GM18498 (cell line): ENCODE measurements around the gene RCOR3.
"Not testable (repeated sequence)": the region's sequence is repeated elsewhere in the genome, so short reads cannot be mapped to it uniquely, and the experiment has no call there.

Experiments
- ATAC-seq: cut with Tn5 transposase; IDR thresholded peaks from one replicate; pipeline ENCODE4 v1.9.1; 2021; ENCODE audit warnings: mild to moderate bottlenecking, moderate library complexity; ENCODE audit not compliant: unreplicated experiment

Gene RCOR3

DNA sequence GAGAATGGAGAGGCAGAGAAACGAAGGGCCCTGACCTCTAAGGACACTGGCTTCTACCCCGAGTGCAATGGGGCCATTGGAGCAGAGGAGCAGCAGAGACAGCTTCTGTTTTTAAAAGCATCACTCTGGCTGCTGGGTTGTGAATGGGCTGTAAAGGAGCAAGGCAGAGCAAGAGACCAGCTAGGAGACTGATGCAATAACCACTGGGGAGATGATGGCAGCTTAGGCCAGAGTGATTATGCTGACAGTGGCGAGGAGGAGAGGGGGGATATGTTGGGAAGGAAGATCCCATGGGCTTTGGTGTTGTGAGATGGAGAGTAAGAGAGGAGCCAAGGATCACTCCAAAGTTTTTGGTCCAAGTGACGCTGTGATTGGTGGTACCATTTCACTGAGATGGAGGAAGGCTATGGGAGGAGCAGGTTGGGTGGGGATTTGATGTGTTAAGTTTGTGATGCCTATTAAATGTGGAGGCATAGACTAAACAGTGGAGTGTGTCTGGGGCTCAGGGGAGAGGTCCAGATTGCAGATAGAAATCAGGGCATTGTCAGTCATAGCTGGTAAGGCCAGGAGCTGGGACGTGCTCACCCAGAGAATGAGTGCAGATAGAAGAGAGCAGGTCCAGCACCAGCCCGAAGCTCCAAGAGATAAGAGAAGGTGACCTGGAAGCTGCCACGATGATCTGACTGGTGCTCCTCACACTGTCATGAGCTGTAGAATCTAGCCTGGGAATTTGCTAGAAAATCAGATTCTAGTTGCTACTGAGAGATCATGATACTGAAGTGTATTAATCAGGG is 78.5 kb downstream of the RCOR3 start:
- no peak for ATAC-seq

DNA sequence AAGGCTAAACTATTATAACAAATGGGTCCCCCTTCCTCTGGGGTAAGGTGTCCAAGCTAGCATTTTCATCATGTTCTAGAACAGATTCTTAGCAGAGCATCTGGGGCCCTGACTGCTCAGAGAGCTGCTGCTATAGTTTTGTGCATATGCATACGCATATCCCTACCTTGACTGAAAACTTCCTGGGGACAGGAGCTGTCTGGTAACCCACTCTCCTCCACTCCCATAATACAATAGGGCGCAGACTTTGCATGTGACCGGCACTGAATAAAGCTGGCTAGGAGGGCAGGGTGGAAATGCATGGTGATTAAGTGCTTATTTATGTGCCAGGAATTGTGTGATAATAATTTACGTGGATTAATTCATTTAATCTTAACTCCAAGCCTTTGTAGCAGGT is 79.1 kb downstream of the RCOR3 start:
- ATAC-seq = no peak

DNA sequence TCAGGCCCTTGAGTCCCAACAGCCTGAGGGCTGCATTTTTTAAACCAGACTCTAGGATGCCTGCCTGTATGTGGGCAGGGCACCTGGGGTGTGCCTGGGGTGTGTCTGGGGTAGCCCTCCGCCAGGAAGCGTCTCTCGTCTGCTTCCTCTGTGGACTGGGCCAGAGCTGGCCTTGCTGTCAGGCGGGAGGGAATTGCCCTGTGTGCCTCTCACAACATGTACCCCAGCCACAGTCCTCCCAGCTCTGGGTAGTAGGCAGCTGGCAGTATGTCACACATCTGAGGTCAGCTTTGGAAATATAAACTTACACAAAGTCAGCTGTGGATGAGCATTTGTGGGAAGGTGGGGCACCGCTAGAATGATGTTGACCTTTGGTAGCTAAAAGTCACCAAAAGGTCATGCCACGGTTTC is 80.5 kb downstream of the RCOR3 start:
- no peak for ATAC-seq

DNA sequence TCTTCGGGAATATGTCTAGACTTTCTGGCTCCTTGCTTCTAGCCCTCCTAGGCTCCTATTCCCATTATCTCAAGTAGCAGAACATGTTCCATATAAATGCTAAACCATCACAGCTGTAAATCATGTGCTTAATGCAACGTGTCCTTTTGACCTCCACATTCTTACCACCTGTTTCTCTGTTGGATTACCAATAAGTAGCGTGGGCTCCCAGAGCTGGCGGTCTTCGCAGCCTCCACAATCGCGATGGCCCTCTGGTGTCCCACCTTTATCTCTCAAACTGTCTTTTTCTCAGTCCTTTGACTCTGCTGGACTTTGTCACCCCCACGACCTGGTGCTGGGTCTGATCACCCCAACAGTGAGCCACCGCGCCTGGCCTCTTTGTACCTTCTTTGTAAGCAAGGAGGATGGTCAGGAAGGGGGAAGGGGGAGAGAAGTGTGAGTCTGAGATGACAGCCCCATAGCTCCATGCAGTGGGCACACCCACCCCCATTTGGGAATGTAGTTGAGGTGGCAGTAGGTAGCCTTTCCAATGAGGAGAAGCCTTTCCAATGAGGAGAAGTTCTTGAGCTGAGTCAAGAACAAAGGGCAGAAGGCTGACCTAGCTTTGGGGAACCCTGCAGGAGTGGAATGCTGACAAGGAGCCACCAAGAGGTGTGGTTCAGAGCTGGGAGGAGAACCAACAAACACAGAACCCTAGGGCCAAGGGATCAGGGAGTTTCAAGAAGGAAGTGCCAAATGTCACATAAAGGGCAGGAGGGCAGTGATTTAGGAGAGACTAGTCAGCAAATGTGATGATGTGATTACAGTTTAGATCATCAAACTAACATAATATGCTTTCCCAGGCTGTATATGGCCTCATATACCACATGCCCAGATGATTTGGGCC is 81.7 kb downstream of the RCOR3 start:
- ATAC-seq = no peak

DNA sequence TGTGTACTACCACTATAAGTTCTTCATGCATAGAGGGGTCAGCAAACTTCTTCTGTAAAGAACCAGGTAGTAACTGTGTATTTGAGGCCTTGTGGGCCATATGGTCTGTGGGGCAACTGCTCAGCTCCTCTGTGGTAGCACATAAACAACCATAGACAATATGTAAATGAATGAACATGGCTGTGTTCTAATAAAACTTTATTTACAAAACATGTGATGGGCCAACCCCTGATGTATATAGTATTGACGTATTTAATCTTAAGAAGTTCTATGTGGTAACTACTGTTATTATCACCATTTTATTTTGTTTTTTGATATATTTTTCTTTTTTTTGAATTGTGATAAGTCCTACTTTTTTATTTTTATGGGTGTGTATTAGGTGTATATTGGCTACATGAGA is 82.8 kb downstream of the RCOR3 start:
- ATAC-seq = no peak

DNA sequence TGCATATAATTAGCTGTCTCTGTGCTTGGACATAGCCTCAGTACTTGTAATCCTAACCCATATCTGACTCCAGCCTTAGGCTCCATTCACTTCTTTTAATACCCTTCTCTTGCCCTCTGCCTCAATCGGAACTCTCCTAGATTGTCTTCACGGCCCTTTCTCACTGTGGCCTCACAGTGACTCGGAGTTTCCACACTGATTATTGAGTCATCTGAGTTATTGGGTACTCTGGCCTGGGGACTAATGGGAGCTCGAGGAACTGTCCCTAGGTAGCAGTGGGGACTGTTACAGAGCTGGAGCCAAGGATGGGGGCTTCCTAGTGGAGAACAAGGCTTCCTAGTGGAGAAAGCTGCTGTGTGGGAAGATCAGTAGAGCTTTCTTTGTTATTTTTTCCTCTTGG is 84.4 kb downstream of the RCOR3 start:
- no peak for ATAC-seq

DNA sequence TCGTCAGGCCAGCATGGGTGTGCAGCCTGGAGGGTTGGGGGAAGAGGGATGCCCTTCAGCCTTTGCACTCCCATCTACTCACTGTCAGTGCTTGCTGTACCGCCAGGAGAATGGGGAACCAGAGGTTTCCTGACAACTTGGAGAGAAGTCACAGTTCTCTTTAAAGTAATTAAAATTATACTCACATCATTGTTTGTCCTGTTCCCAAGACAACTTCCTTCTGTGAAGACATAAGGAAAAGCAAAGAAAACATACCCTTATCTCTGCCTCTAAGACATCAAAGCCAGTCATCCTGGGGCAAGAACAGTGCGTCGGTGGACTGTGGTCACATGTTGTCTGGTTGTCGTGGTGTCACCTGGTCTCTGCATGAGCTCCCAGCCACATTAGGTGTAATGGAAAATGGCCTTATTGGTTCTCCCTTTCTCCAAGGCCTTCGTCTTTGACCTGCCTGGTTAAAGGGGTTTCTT is 85.0 kb downstream of the RCOR3 start:
- ATAC-seq = no peak

DNA sequence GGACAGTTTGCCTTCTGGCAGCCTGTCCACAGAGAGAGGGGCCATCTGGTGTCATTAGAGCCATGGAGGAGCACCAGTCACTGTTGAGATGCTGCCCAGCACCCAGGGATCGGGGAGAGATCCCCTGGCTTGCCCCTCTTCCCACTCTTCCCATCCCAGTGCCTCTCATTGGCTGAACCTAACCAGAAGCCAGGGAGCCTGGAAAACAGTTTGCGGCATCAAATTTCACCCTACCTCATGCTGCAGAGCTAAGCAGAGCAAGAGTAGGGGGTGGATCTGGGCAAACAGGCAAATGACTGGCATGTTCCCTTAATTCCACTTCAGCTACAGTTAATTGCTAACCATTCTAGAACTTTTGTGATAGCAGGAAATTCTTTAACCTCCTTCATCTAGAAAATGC is 86.6 kb downstream of the RCOR3 start:
- no peak for ATAC-seq

DNA sequence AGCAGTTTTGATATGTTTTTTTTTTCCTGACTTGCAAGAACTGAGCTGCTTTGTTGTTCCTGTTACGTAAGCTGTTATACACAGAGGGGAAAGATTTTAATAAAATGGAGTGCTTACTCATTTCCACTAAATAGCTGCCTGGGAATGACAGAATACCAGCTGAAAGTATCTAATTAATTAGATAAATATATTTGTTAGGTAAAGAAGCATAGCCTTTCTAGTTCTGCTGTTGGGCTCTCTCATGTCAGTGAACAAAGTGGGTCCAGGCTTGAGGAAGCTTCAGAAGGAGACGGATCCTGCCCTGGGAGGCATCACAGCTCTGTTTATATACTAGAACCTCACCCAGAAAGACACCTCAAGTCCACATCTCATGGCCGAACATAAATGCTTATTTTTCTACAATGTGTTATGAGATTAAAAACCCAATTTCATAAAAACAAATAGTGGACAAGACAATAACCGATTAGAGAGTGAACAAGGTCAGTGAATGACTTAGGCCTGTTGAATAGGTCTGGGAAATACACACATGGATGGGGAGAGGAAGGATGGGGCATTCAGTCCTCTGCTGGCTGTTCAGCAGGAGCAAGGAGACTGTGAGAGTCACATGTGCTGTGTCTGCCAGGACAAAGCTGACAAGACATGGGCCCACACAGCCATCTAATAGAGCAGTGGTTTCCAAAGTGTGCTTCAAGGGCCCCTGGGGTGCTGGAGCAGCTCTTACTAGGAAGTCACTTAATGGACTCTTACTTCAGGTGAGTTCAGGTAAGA is 88.1 kb downstream of the RCOR3 start:
- ATAC-seq = no peak

DNA sequence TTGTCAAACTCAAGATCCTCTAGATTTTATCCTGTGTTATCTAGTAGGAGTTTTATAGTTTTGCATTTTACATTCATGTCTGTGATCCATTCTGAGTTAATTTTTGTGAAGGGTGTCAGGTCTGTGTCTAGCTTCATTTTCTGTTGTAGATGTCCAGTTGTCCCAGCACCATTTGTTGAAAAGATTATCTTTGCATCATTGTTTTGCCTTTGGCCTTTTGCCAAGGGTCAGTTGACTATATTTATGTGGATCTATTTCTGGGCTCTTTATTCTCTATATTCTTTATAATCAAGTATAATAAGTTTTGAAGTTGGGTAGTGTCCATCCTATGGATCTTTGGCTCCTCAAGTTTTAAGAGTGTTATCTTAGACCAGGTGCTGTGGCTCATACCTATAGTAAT is 89.4 kb downstream of the RCOR3 start:
- ATAC-seq = no peak

DNA sequence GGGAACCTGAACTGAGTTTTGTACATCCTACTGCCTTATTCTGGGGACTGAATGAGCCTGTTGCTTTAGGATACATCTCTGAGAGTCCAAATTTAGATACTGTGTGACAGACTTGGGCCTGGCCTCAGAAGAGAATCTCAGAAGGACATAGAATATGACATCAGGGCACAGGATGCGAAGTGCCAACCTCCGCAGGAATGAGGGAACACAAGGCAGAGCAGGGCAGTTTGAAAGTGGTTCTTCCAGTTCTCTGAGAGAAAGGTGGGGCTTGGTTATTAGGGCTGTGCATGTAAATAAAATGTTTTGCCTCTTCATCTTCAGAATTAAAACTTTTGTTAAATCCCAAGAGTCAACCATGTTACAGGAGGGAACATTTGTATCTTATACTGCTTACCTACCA is 90.6 kb downstream of the RCOR3 start:
- no peak for ATAC-seq

DNA sequence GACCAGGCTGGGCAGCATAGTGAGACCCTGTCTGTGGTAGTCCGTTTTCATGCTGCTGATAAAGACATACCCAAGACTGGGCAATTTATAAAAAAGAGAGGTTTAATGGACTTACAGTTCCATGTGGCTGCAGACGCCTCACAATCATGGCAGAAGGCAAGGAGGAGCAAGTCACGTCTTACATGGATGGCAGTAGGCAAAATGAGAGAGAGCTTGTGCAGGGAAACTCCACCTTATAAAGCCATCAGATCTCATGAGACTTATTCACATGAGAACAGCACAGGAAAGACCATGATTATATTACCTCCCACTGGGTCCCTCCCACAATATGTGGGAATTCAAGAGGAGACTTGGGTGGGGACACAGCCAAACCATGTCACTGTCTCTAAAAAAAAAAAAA is 92.9 kb downstream of the RCOR3 start:
- not testable (repeated sequence) for ATAC-seq

DNA sequence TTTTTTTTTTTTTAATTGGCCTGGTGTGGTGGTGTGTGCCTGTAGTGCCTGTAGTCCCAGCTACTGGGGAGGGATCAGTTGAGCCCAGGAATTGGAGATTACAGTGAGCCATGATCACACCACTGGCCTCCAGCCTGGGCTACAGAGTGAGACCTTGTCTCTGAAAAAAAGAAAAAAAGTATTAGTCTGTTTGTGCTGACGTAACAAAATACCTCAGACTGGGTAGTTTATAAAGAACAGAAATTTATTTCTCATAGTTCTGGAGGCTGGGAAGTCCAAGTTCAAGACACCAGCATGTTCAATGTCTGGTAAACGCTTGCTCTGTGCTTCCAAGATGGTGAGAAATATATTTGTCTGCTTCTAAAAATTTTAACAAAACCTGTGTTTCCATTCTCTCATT is 93.3 kb downstream of the RCOR3 start:
- no peak for ATAC-seq

DNA sequence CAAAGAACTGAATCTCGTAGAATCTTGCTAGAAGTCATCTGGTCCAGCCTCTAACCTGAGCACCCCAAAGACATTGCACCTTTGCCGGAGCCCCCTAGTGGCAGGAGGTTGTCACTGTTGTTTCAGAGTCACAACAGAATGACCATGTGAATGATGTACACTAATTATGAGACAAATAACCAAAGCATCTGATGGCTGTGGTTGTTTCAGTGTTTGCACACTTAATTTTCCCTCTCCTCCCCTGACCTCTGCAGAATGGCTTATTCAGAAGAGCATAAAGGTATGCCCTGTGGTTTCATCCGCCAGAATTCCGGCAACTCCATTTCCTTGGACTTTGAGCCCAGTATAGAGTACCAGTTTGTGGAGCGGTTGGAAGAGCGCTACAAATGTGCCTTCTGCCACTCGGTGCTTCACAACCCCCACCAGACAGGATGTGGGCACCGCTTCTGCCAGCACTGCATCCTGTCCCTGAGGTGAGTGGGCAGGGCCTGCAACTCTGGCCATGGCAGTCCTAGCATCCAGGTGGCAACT is 93.9 kb downstream of the RCOR3 start:
- ATAC-seq = peak; percentile 87

DNA sequence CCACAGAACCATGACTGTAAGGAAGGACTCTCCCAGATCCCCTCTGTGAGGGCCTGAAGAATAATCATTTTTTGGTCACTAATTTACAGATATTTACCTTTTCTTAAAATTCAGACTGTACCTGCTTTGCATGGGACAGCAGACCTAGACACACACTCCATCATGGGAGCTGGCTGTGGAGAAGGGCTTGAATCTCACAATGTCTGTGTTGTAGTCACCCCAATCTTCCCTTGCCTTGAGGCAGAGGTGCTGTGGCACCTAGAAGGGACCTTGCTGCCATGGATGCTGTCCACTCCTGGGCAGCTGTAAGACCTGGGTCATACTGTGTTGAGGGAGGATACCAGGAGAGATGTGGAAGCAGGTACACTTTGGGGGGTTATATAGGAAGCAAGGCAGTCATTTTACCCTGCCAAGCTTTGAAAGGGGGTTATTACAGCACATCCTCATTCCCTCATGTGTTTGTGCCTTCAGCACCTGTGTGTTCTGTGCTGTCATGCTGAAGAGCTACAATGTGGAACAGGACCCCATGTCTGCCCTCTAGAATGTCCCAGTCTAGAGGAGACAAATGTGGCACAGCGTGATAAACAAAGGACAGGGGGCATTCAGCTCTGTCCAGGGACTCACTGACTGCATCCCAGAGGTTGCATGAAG is 94.5 kb downstream of the RCOR3 start:
- ATAC-seq = no peak

DNA sequence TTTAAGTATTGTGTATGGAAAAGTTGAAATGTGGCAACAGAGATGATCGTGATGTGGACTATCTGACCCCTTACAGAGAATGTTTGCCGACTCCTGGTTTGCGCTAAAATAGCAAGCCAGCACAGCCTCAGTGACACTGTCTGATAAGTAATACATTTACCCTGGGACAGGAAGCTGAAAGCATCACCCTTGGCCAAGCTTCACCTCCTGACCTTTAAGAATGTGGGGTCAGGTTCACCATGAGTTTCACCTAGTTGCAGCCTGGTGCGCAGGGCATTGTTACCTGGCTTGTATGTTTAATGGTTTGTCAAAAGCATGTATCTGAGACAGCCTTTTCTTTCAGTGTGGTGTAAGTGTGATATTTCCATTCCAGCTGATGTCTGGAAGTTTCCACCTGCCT is 96.7 kb downstream of the RCOR3 start:
- no peak for ATAC-seq

DNA sequence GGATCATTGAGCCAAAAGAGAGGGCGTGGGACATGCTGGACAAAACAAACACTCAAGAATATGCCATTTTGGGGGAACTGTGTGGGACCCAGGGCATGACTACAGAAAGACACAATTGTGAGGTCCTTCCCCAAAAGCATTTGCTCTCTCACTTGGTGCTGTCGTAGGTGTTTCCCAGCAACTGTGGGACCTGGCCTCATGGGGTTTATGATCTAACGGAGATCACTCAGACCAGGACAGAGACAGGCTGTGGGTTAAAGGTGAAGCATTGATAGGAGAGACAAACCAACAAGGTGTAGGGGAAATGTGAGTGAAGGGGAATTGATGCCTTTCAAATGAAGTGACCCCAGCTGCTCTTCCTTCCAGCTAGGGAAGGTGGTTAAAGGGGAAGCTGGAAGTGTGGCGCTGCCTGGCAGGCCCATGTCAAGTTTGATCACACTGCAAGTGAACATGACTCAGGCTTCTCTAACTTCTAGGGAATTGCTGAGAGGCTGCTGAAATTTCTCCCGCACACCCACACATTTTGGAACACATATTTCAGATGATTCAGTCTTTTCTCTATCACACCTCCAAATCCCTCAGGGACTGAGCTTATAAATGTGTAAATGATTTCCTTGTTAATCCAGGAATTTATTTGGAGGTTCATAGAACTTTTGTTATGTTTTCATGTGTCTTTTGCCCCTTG is 97.7 kb downstream of the RCOR3 start:
- no peak for ATAC-seq

DNA sequence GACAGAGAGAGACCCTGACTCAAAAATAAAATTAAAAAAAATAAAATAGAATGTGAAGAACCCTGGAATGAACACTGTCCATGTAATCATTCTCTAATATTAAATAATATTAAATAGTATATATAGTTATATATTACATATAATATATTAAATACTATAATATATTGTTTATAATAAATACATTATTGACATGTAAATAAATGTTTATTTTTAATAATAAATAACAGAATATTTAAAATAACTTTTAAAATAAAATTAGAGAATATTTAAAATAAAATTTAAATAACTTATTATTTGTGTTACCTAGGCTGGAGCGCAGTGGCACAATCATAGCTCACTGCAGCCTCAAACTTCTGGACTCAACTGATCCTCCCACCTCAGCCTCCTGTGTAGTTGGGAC is 99.5 kb downstream of the RCOR3 start:
- ATAC-seq = no peak

DNA sequence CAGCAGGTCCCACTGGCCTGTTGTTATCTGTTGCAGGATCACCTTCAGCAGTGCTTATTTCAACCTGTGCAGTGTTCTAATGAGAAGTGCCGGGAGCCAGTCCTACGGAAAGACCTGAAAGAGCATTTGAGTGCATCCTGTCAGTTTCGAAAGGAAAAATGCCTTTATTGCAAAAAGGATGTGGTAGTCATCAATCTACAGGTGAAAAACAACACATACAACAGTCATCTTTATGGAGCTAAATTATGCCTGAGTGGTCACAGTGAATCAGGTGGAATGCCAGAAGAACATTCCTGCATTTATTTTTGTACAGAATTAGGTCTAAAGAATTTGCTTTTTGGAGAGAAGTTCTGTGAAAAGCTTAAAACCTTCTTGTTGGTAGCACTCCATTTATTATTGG is 100.7 kb downstream of the RCOR3 start:
- ATAC-seq = no peak

DNA sequence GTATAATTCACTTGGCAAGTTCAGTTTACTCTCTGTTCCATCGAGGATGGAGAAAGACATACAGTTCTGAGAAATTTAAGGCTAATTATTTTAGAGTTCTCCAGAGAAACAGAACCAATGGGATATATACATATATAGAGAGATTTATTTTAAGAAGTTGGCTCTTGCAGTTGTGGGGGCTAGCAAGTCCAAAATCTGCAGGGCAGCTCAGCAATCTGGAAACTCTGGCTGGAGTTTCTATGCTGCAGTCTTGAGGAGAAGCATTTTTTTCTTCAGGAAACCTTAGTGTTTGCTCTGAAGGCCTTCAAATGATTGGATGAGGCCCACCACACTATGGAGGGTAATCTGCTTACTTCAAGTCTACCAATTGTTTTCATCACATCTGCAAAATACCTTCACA is 102.0 kb downstream of the RCOR3 start:
- no peak for ATAC-seq
